Kidney (tissue), 14 donors: ENCODE measurements around the gene SLC22A1. TPM values are rescaled to one million over a fixed set of nuclear protein-coding genes. Genes with fewer than 3 reads are reported as not detected.

Experiments
- DNase-seq, 5 donors: peaks; one replicate each; pipeline ENCODE4 v3.0.0-alpha.2; 2013 to 2020
- FAIRE-seq: peaks from 2 replicates; lab custom pipeline; 2012; peaks lifted over from hg19 to GRCh38; lab: Jason Lieb, UNC
- H3K27ac ChIP-seq, 2 donors: one replicate each; pipeline ENCODE4 v1.7.0; 2013; ENCODE audit warnings: low read depth in 2 of 2, low read length in 2 of 2, inconsistent platforms in 1 of 2
- H3K27me3 ChIP-seq: one replicate; pipeline ENCODE4 v1.7.1; 2013; ENCODE audit warnings: low read length, inconsistent platforms; ENCODE audit not compliant: control insufficient read depth, insufficient read depth
- H3K36me3 ChIP-seq, 3 donors: one replicate each; pipeline versions ENCODE4 v1.7.0 to v1.7.1; 2013; ENCODE audit warnings: low read length in 3 of 3, control low read depth in 1 of 3, inconsistent platforms in 1 of 3; ENCODE audit not compliant: insufficient read depth in 3 of 3, control insufficient read depth in 2 of 3
- H3K4me1 ChIP-seq, 3 donors: one replicate each; pipeline versions ENCODE4 v1.7.0 to v1.7.1; 2013; ENCODE audit warnings: low read length in 3 of 3, inconsistent platforms in 1 of 3, low read depth in 1 of 3; ENCODE audit not compliant: control insufficient read depth in 2 of 3, insufficient read depth in 2 of 3
- H3K4me3 ChIP-seq, 3 donors: one replicate each; pipeline versions ENCODE4 v1.7.0 to v1.8.1; 2013; ENCODE audit warnings: low read length in 3 of 3, control low read depth in 1 of 3, inconsistent platforms in 1 of 3
- H3K9ac ChIP-seq, 3 donors: one replicate each; pipeline versions ENCODE4 v1.7.0 to v1.7.1; 2013; ENCODE audit warnings: low read length in 3 of 3, control low read depth in 1 of 3, inconsistent platforms in 1 of 3
- H3K9me3 ChIP-seq, 3 donors: one replicate each; pipeline versions ENCODE4 v1.7.0 to v1.7.1; 2013; ENCODE audit warnings: low read length in 3 of 3, control low read depth in 1 of 3, inconsistent platforms in 1 of 3; ENCODE audit not compliant: control insufficient read depth in 2 of 3, insufficient read depth in 1 of 3
- CTCF ChIP-seq: IDR thresholded peaks from 3 replicates; pipeline ENCODE4 v1.5.1; 2012; ENCODE audit warnings: mild to moderate bottlenecking, moderate library complexity, borderline replicate concordance; ENCODE audit not compliant: insufficient read depth; ENCODE audit errors: extremely low read depth
- intact Hi-C: fragments of 100-400 bp; cut with DNase I; formaldehyde crosslinking; loops from one replicate; pipeline ENCODE4 v1.11.1; 2022
- polyA plus RNA-seq: library from polyadenylated mRNA; stranded (reverse); fragments of 350-450 nt; fragmentation: Illumina TruSeq; extraction: RNeasy Lipid Tissue Mini Kit (QIAGEN cat#74804); gene quantifications from one replicate; pipeline ENCODE4 v1.2.3, GENCODE V29; 2014; ENCODE audit warnings: low read depth, low replicate concordance; ENCODE audit not compliant: insufficient read depth
- total RNA-seq: library from RNA; stranded (reverse); fragmentation: NEBNext Ultra II Directional; extraction: Animal tissue kit (Norgen Biotek cat#: 25700); gene quantifications from one replicate; pipeline ENCODE4 v1.2.1, GENCODE V29; 2021
- donor health status: control.
- donor health status: control.
- donor health status: control.
- donor health status: control.
- donor health status: control.
- donor health status: DM: yes; HTN: yes; CAD: no.
- donor health status: Normal renal cell carcinoma (clear cell type).

SLC22A1 gene
- total and polyA plus RNA-seq, 2 donors from 2014 or later: 1.4 to 2.3 TPM

- no peak overlapping the region for H3K4me3 ChIP-seq
- intact Hi-C loops: no loop called here
- H3K4me1 ChIP-seq: no peaks in the 10 kb centered on the region
- no peaks in the 10 kb centered on the region for H3K27me3 ChIP-seq
- H3K36me3 ChIP-seq: peaks cover 9 to 69% (median 46%) of the 10 kb centered on the region in 3 donors
- H3K27ac ChIP-seq: no peak overlapping the region
- H3K9me3 ChIP-seq: no peaks in the 10 kb centered on the region
- DNase-seq (no peak), FAIRE-seq (no peak)
- TF ChIP-seq CTCF: no peak
- H3K9ac ChIP-seq: no peak overlapping the region
Observed at GRCh38 chr6:160080097-160080496, 41.5 kb upstream of the SLC22A1 start.

- Histone ChIP-seq H3K9me3 (no peaks in the 10 kb centered on the region), H3K4me3 (no peak overlapping the region), H3K36me3 (peaks cover 11 to 70% (median 50%) of the 10 kb centered on the region in 3 donors), H3K27ac (no peak overlapping the region), H3K27me3 (no peaks in the 10 kb centered on the region), H3K9ac (no peak overlapping the region), H3K4me1 (no peaks in the 10 kb centered on the region)
- FAIRE-seq: no peak
- no peak for DNase-seq
- intact Hi-C loops: no loop called here
- no peak for TF ChIP-seq CTCF
Observed at GRCh38 chr6:160081398-160081797, 40.2 kb upstream of the SLC22A1 start.

- FAIRE-seq (no peak), DNase-seq (no peak)
- Histone ChIP-seq H3K4me3 (no peak overlapping the region), H3K27ac (no peak overlapping the region), H3K36me3 (peaks cover 11 to 74% (median 53%) of the 10 kb centered on the region in 3 donors), H3K27me3 (no peaks in the 10 kb centered on the region), H3K4me1 (no peaks in the 10 kb centered on the region), H3K9me3 (no peaks in the 10 kb centered on the region), H3K9ac (no peak overlapping the region)
- no peak for TF ChIP-seq CTCF
- intact Hi-C loops: no loop called here
Observed at GRCh38 chr6:160082627-160083026, 39.0 kb upstream of the SLC22A1 start.

GRCh38 chr6:160084198-160084776 lies 37.3 kb upstream of the SLC22A1 start:
- Histone ChIP-seq H3K9me3 (no peaks in the 10 kb centered on the region), H3K27ac (no peak overlapping the region), H3K4me1 (no peaks in the 10 kb centered on the region), H3K27me3 (no peaks in the 10 kb centered on the region), H3K9ac (no peak overlapping the region), H3K4me3 (no peak overlapping the region), H3K36me3 (peaks cover 7 to 68% (median 44%) of the 10 kb centered on the region in 3 donors)
- TF ChIP-seq CTCF: no peak
- intact Hi-C loops: no loop called here
- DNase-seq: no peak
- no peak for FAIRE-seq
